Small intestine (tissue), 16 donors: ENCODE results near the gene CBFA2T3. TPM values are rescaled to one million over a fixed set of nuclear protein-coding genes. Genes with fewer than 3 reads are reported as not detected.

ENCODE experiments used
- DNase-seq, 2 donors: peaks; one replicate each; pipeline versions ENCODE4 v3.0.0 to v3.0.0-alpha.2; 2013
- FAIRE-seq: peaks from 2 replicates; lab custom pipeline; 2012; peaks lifted over from hg19 to GRCh38; lab: Jason Lieb, UNC
- H3K27ac ChIP-seq, 3 donors: one replicate each; pipeline ENCODE4 v1.5.1; 2013; ENCODE audit warnings: low read length in 2 of 3, mild to moderate bottlenecking in 2 of 3, control low read depth in 1 of 3, inconsistent platforms in 1 of 3, low read depth in 1 of 3, moderate library complexity in 1 of 3
- H3K27me3 ChIP-seq, 3 donors: one replicate each; pipeline ENCODE4 v1.6.1; 2013; ENCODE audit warnings: low read length in 3 of 3, inconsistent platforms in 1 of 3; ENCODE audit not compliant: control insufficient read depth in 3 of 3, insufficient read depth in 3 of 3
- H3K36me3 ChIP-seq, 3 donors: one replicate each; pipeline ENCODE4 v1.6.1; 2013; ENCODE audit warnings: low read length in 3 of 3, inconsistent platforms in 1 of 3, low read depth in 1 of 3, mild to moderate bottlenecking in 1 of 3, moderate library complexity in 1 of 3; ENCODE audit not compliant: control insufficient read depth in 3 of 3, insufficient read depth in 2 of 3
- H3K4me1 ChIP-seq, 3 donors: one replicate each; pipeline ENCODE4 v1.6.1; 2013; ENCODE audit warnings: low read length in 2 of 3, inconsistent platforms in 1 of 3, low read depth in 1 of 3, mild to moderate bottlenecking in 1 of 3, moderate library complexity in 1 of 3; ENCODE audit not compliant: control insufficient read depth in 3 of 3, insufficient read depth in 2 of 3
- H3K4me3 ChIP-seq, 3 donors: one replicate each; pipeline ENCODE4 v1.5.1; 2013; ENCODE audit warnings: low read length in 3 of 3, control low read depth in 1 of 3, inconsistent platforms in 1 of 3, low read depth in 1 of 3, mild to moderate bottlenecking in 1 of 3, moderate library complexity in 1 of 3
- H3K9me3 ChIP-seq, 2 donors: one replicate each; pipeline ENCODE4 v1.6.1; 2013; ENCODE audit warnings: low read depth in 1 of 2, low read length in 1 of 2; ENCODE audit not compliant: control insufficient read depth in 2 of 2, insufficient read depth in 1 of 2
- WGBS, 3 donors: extraction: QIAGEN DNeasy Blood & Tissue Kit; methylation state at CpG; one replicate each; pipeline ENCODE4 v1.1.7; 2013; 5-methylcytosine and 5-hydroxymethylcytosine counted together
- long read RNA-seq, 10 donors: transcript quantifications; one replicate each; lab custom pipeline, GENCODE V29; 2026
- polyA plus RNA-seq, 4 donors: library from polyadenylated mRNA; stranded (reverse) in 3 of 4; unstranded in 1 of 4; fragments of 200-250 nt in 3 of 4; fragments of 120-200 nt in 1 of 4; gene quantifications; one replicate each; pipeline versions ENCODE4 v1.2.1 to v1.2.3, GENCODE V29; 2013
- donor health status: healthy with polysubstance abuse.
- donor health status: control.
- donor health status: control.
- donor health status: Bipolar disorder and iron deficiency.
- donor health status: healthy.

CBFA2T3 gene
- 1 to 10 TPM; 1.4 to 8.4 (median 4.1) TPM for polyA plus RNA-seq
- long read RNA-seq, donor 1, result 0 reads
- long read RNA-seq, donor 2, full-length matches to known transcripts, result 2 of 2 reads
- long read RNA-seq, donor 2, partial matches to known transcripts, result 0 of 2 reads
- long read RNA-seq, donor 2, other reads (novel, unspliced or antisense), result 0 of 2 reads
- long read RNA-seq, donor 3, result 0 reads
- long read RNA-seq, donor 4, result 0 reads
- long read RNA-seq, donor 5, partial matches to known transcripts, result 0 of 1 reads
- long read RNA-seq, donor 5, other reads (novel, unspliced or antisense), result 0 of 1 reads
- long read RNA-seq, donor 6, result 0 reads
- long read RNA-seq, donor 7, full-length matches to known transcripts, result 3 of 3 reads
- long read RNA-seq, donor 7, partial matches to known transcripts, result 0 of 3 reads
- long read RNA-seq, donor 7, other reads (novel, unspliced or antisense), result 0 of 3 reads
- long read RNA-seq, donor 8, partial matches to known transcripts, result 0 of 1 reads
- long read RNA-seq, donor 8, other reads (novel, unspliced or antisense), result 0 of 1 reads
- long read RNA-seq, donor 9, result 0 reads
- long read RNA-seq, donor 10, result 0 reads

- no peaks in the 10 kb centered on the region for H3K9me3 ChIP-seq
- WGBS, 3 donors, result 40 to 50% (median 47%) methylated on average over 24 to 32 of the region's 32 CpGs
- H3K36me3 ChIP-seq, result no peaks in the 10 kb centered on the region
- H3K27me3 ChIP-seq, result peaks cover 0 to 10% (median 3%) of the 10 kb centered on the region in 3 donors
- H3K27ac ChIP-seq, result peak within 1 kb of the TSS in 1 of 3 donors; percentile 3
- no peak for FAIRE-seq
- no peak within 1 kb of the TSS for H3K4me3 ChIP-seq
- DNase-seq, result peak in 1 of 2 donors; percentile 28
- peaks cover 0 to 3% (median 0%) of the 10 kb centered on the region in 3 donors for H3K4me1 ChIP-seq
Observed at GRCh38 chr16:88977018-88977811, at the start of gene CBFA2T3. Gene CBFA2T3 (minus strand): TSS chr16:88977207. CDS start chr16:88976807, 400 bp downstream.

GRCh38 chr16:89026121-89026612, 49.2 kb upstream of the CBFA2T3 start:
- no peak for FAIRE-seq
- no peaks in the 10 kb centered on the region for H3K27me3 ChIP-seq
- 46 to 68% (median 59%) methylated on average over 5 of the region's 5 CpGs for WGBS, 3 donors

GRCh38 chr16:89025636-89026035, 48.6 kb upstream of the CBFA2T3 start:
- no peaks in the 10 kb centered on the region for H3K27me3 ChIP-seq
- no peak overlapping the region for H3K27ac ChIP-seq
- FAIRE-seq, result no peak
- no peaks in the 10 kb centered on the region for H3K36me3 ChIP-seq
- H3K9me3 ChIP-seq, result peaks cover 0 to 3% of the 10 kb centered on the region in 2 donors
- WGBS, 3 donors, result 89 to 95% (median 91%) methylated on average over 4 of the region's 4 CpGs
- no peaks in the 10 kb centered on the region for H3K4me1 ChIP-seq
- H3K4me3 ChIP-seq, result no peak overlapping the region
- DNase-seq, result no peak

More at GRCh38 chr16:89026121-89026612, 49.2 kb upstream of the CBFA2T3 start:
- Histone ChIP-seq H3K4me3 (no peak overlapping the region), H3K36me3 (no peaks in the 10 kb centered on the region), H3K27ac (no peak overlapping the region), H3K9me3 (peaks cover 0 to 6% of the 10 kb centered on the region in 2 donors), H3K4me1 (no peaks in the 10 kb centered on the region)
- peak in 1 of 2 donors; percentile 9 for DNase-seq

GRCh38 chr16:89024546-89025060, 47.6 kb upstream of the CBFA2T3 start:
- WGBS, 3 donors, result 86 to 93% (median 89%) methylated on average over 11 of the region's 11 CpGs
- peaks cover 0 to 3% of the 10 kb centered on the region in 2 donors for H3K9me3 ChIP-seq
- H3K27ac ChIP-seq, result no peak overlapping the region
- FAIRE-seq, result no peak
- no peaks in the 10 kb centered on the region for H3K27me3 ChIP-seq
- H3K4me3 ChIP-seq, result no peak overlapping the region
- H3K4me1 ChIP-seq, result no peaks in the 10 kb centered on the region
- DNase-seq, result no peak
- no peaks in the 10 kb centered on the region for H3K36me3 ChIP-seq

GRCh38 chr16:89023621-89024511, 46.9 kb upstream of the CBFA2T3 start:
- Histone ChIP-seq H3K27ac (no peak overlapping the region), H3K4me1 (no peaks in the 10 kb centered on the region), H3K4me3 (no peak overlapping the region), H3K36me3 (no peaks in the 10 kb centered on the region), H3K9me3 (peaks cover 0 to 3% of the 10 kb centered on the region in 2 donors), H3K27me3 (no peaks in the 10 kb centered on the region)
- no peak for FAIRE-seq
- no peak for DNase-seq
- 67 to 77% (median 77%) methylated on average over 23 of the region's 23 CpGs for WGBS, 3 donors

- Histone ChIP-seq H3K4me1 (no peaks in the 10 kb centered on the region), H3K27me3 (no peaks in the 10 kb centered on the region), H3K4me3 (no peak overlapping the region), H3K36me3 (no peaks in the 10 kb centered on the region), H3K27ac (no peak overlapping the region), H3K9me3 (peaks cover 0 to 3% of the 10 kb centered on the region in 2 donors)
- DNase-seq (no peak), FAIRE-seq (no peak)
- WGBS, 3 donors, result 88 to 91% (median 90%) methylated on average over 10 of the region's 10 CpGs
Observed at GRCh38 chr16:89023151-89023551, 46.1 kb upstream of the CBFA2T3 start.

- H3K4me3 ChIP-seq, result no peak overlapping the region
- DNase-seq (no peak), FAIRE-seq (no peak)
- H3K36me3 ChIP-seq, result no peaks in the 10 kb centered on the region
- 75 to 79% (median 75%) methylated on average over 25 of the region's 25 CpGs for WGBS, 3 donors
- H3K9me3 ChIP-seq, result peaks cover 0 to 3% of the 10 kb centered on the region in 2 donors
- no peaks in the 10 kb centered on the region for H3K27me3 ChIP-seq
- H3K4me1 ChIP-seq, result no peaks in the 10 kb centered on the region
- no peak overlapping the region for H3K27ac ChIP-seq
Observed at GRCh38 chr16:89022051-89022836, 45.2 kb upstream of the CBFA2T3 start.
